SHP77 treated with DMSO at 0.1 percent for 48 hours (cell line): Measurements from ENCODE around the gene ALOX15.
"Not testable (repeated sequence)": the region's sequence is repeated elsewhere in the genome, so short reads cannot be mapped to it uniquely, and the experiment has no call there.

Experiments
- DNase-seq: peaks from one replicate; lab custom pipeline; 2025; lab: John Stamatoyannopoulos, UW

Gene ALOX15

GRCh38 chr17:4652997-4653396, 11.5 kb upstream of the ALOX15 start:
- no peak for DNase-seq

GRCh38 chr17:4648741-4649140, 7.3 kb upstream of the ALOX15 start:
- peak; percentile 97 for DNase-seq

GRCh38 chr17:4645642-4646041, 4.2 kb upstream of the ALOX15 start:
- no peak for DNase-seq

- DNase-seq = no peak
These were observed 2.2 kb upstream of the ALOX15 start for GRCh38 chr17:4643676-4644075.

GRCh38 chr17:4642286-4642685, 808 bp upstream of the ALOX15 start:
- DNase-seq = no peak

GRCh38 chr17:4640569-4641188, 799 bp downstream of the ALOX15 start:
- not testable (repeated sequence) for DNase-seq

GRCh38 chr17:4639301-4640059, 2.0 kb downstream of the ALOX15 start:
- peak; percentile 23 for DNase-seq

- DNase-seq = not testable (repeated sequence)
These were observed 2.7 kb downstream of the ALOX15 start for GRCh38 chr17:4638766-4639165.

GRCh38 chr17:4636474-4637100, 4.9 kb downstream of the ALOX15 start:
- no peak for DNase-seq

- DNase-seq = no peak
These were observed 5.6 kb downstream of the ALOX15 start for GRCh38 chr17:4635823-4636375.

GRCh38 chr17:4634976-4635375, 6.5 kb downstream of the ALOX15 start:
- no peak for DNase-seq

- DNase-seq = no peak
These were observed 7.8 kb downstream of the ALOX15 start for GRCh38 chr17:4633643-4634042.

GRCh38 chr17:4632581-4632920, 8.9 kb downstream of the ALOX15 start:
- DNase-seq = no peak

GRCh38 chr17:4631836-4632580, 9.5 kb downstream of the ALOX15 start:
- DNase-seq = no peak

- no peak for DNase-seq
These were observed 10.0 kb downstream of the ALOX15 start for GRCh38 chr17:4631431-4631830.

- DNase-seq = no peak
These were observed 14.7 kb downstream of the ALOX15 start for GRCh38 chr17:4626734-4627256.

GRCh38 chr17:4625181-4625617, 16.3 kb downstream of the ALOX15 start:
- no peak for DNase-seq

- DNase-seq = not testable (repeated sequence)
These were observed 17.0 kb downstream of the ALOX15 start for GRCh38 chr17:4624451-4624911.

- no peak for DNase-seq
These were observed 18.2 kb downstream of the ALOX15 start for GRCh38 chr17:4623249-4623648.

GRCh38 chr17:4622375-4622774, 19.1 kb downstream of the ALOX15 start:
- no peak for DNase-seq

GRCh38 chr17:4620531-4621101, 20.9 kb downstream of the ALOX15 start:
- no peak for DNase-seq
